Mucosa of stomach (tissue), 1 donor: ENCODE measurements around the gene EPM2A.

Source experiments
- H3K27me3 ChIP-seq: one replicate; pipeline ENCODE4 v1.7.0; 2013; ENCODE audit warnings: mild to moderate bottlenecking, low read length; ENCODE audit not compliant: control insufficient read depth, insufficient read depth
- H3K36me3 ChIP-seq: one replicate; pipeline ENCODE4 v1.7.0; 2013; ENCODE audit warnings: low read length; ENCODE audit not compliant: control insufficient read depth, insufficient read depth
- H3K4me1 ChIP-seq: one replicate; pipeline ENCODE4 v1.7.0; 2013; ENCODE audit warnings: mild to moderate bottlenecking, low read length; ENCODE audit not compliant: control insufficient read depth, insufficient read depth
- H3K4me3 ChIP-seq: one replicate; pipeline ENCODE4 v1.7.0; 2013; ENCODE audit warnings: low read length
- H3K9ac ChIP-seq: one replicate; pipeline ENCODE4 v1.7.0; 2013; ENCODE audit warnings: mild to moderate bottlenecking, low read length, moderate library complexity
- H3K9me3 ChIP-seq: one replicate; pipeline ENCODE4 v1.7.0; 2013; ENCODE audit warnings: mild to moderate bottlenecking, low read length, moderate library complexity; ENCODE audit not compliant: control insufficient read depth
- donor health status: Pancreatic carcinoma.

Gene EPM2A

DNA sequence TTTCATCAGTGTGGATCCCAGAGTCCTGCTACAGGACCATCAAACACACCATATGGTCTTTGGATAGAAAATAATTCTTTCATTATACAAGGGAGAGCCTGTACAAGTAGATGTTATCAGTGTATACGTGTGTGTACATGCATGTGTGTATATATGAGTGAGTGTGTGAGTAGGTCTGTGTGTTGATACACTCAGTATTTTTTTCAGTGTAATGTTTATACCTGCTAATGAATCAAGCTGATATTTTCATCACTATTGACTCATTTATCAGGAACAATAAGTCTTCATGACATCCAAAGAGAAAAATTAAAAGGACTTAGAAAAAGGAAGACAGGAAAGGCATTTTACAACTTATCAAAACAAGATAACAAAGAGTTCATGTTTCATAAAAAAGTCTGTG, 66.5 kb downstream of the EPM2A start:
- Histone ChIP-seq H3K4me1 (no peaks in the 10 kb centered on the region), H3K36me3 (no peaks in the 10 kb centered on the region), H3K27me3 (no peaks in the 10 kb centered on the region), H3K9me3 (no peaks in the 10 kb centered on the region), H3K4me3 (no peak overlapping the region), H3K9ac (no peak overlapping the region)

DNA sequence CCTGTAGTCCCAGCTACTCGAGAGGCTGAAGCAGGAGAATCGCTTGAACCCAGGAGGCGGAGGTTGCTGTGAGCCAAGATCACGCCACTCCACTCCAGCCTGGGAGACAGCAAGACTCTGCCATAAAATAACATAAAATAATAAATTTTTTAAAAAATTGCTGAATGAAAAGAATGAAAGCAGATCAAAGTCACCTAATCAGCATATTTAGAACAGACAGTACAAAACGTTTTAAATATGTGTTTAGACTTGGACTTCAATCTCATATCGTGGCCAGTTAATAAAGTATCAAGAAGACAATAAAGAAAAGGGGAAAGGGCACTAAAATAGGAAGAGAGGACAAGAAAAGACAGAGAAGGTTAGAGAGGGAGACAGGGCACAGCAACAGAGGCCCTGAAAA, 74.6 kb downstream of the EPM2A start:
- H3K9me3 ChIP-seq = no peaks in the 10 kb centered on the region
- no peaks in the 10 kb centered on the region for H3K27me3 ChIP-seq
- no peaks in the 10 kb centered on the region for H3K36me3 ChIP-seq
- no peak overlapping the region for H3K9ac ChIP-seq
- no peaks in the 10 kb centered on the region for H3K4me1 ChIP-seq
- H3K4me3 ChIP-seq = no peak overlapping the region

DNA sequence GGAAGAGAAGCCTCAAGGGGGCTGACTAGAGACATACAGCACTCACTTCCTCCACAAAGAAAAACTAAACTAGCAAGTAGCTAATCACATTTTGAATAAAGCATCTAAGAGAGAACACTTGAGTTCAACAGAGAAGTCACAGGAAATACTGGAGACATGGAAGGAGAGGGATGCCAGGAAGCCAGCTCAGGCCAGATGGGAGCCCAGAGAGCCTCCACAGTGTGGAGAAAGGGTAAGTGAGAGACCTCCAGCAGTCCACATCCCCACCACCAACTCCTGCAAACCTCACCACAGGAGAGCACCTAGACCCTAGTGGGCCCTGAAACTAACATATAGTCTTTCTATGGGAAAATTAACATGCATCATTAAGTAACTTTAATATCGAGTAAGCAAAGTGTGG, 79.2 kb downstream of the EPM2A start:
- Histone ChIP-seq H3K36me3 (no peaks in the 10 kb centered on the region), H3K27me3 (no peaks in the 10 kb centered on the region), H3K4me3 (no peak overlapping the region), H3K9ac (no peak overlapping the region), H3K4me1 (no peaks in the 10 kb centered on the region), H3K9me3 (no peaks in the 10 kb centered on the region)

DNA sequence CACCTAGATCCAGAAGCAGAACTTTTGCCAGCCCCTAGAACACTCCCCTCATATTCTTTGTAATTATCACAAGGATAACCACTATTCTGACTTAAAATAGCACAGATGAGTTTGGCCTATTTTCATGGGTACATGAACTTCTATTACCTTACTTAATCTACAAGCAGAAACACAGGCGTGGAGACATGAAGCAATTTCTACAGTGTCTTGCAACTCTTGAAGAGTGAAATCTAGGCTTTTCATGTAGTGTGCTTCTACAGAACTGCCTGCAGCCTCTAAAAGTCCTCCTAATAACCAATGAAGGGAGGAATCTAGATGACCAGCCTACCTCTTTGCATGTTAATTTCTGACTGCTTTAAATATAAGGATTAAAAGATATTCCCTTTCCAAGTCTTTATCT, 82.7 kb downstream of the EPM2A start:
- Histone ChIP-seq H3K9ac (no peak overlapping the region), H3K36me3 (no peaks in the 10 kb centered on the region), H3K4me3 (no peak overlapping the region), H3K4me1 (no peaks in the 10 kb centered on the region), H3K9me3 (no peaks in the 10 kb centered on the region), H3K27me3 (no peaks in the 10 kb centered on the region)

DNA sequence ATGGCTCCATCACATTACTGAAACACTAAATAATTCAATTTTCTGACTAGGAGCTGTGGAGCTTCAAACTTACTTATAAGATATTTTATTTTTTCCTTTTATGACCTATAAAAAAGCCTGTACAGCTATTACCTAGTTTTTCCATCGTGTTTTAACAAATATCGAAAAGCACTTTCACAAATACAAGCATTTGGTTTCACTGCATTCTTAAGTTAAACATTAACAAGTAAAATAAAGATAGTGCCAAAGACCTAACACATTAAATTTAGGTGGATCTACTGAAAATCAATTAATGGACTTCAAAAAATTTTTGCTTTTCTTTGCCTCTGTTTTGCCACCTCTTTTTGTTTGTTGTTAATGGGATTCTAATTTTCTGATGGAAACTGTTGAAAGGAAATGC, 83.3 kb downstream of the EPM2A start:
- no peaks in the 10 kb centered on the region for H3K9me3 ChIP-seq
- no peaks in the 10 kb centered on the region for H3K36me3 ChIP-seq
- no peaks in the 10 kb centered on the region for H3K4me1 ChIP-seq
- no peak overlapping the region for H3K4me3 ChIP-seq
- no peak overlapping the region for H3K9ac ChIP-seq
- no peaks in the 10 kb centered on the region for H3K27me3 ChIP-seq

DNA sequence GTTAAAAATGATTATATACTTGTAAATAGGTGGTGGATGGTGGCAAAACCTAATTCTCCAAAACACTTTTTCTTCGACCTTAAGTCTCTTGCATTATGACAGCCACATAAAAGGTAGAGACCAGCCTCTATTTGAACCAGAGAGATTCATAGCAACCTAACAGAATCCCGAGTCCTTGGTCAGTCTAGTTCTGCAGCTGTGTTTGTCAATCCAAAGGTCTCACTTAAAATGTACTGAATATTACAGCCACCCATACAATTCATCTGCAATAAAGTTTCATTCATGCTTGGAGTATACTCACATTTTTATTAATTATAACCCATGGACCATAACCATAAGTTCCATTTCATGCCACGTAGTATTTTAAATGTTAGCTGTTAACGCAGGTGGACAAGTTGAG, 87.2 kb downstream of the EPM2A start:
- Histone ChIP-seq H3K27me3 (no peaks in the 10 kb centered on the region), H3K9me3 (no peaks in the 10 kb centered on the region), H3K9ac (no peak overlapping the region), H3K36me3 (no peaks in the 10 kb centered on the region), H3K4me3 (no peak overlapping the region), H3K4me1 (no peaks in the 10 kb centered on the region)

DNA sequence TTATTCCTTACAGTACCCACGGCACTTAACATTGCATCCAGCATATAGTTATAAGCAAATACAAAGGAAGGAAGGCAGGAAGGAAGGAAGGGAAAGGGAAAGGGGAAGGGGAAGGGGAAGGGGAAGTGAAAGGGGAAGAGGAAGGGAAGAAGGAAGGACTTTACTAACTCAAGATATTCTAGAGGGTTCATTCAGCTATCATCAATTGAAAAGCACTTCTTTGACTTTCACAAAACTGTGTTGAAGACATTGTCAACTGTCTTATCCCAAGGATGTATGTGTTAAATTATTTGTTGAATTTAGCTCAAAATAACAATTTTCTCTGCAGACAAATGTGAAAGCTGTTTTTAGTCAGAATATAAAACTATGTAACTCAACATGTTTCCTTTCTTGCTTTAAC, 87.7 kb downstream of the EPM2A start:
- no peak overlapping the region for H3K4me3 ChIP-seq

DNA sequence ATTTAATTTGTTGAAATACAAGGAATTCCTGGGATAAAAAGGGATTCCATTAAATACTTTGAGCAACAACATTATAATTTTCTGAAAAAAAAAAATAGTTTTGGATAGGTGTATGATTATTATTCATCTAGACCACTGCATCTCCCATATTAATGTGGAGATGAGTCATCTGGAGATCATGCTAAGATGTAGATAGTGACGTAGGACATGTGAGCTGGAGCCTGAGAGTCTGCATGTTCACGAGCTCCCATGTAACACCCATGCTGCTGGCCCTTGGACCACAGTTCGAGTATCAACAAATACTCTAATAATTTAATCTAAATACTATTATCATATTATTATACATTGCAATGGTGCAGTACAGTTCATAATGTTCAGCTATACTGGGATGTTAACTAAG, 91.6 kb downstream of the EPM2A start:
- Histone ChIP-seq H3K4me1 (no peaks in the 10 kb centered on the region), H3K9me3 (no peaks in the 10 kb centered on the region), H3K4me3 (no peak overlapping the region), H3K9ac (no peak overlapping the region), H3K27me3 (no peaks in the 10 kb centered on the region), H3K36me3 (no peaks in the 10 kb centered on the region)

More for the DNA sequence above, 87.7 kb downstream of the EPM2A start:
- Histone ChIP-seq H3K27me3 (no peaks in the 10 kb centered on the region), H3K4me1 (no peaks in the 10 kb centered on the region), H3K9ac (no peak overlapping the region), H3K36me3 (no peaks in the 10 kb centered on the region), H3K9me3 (no peaks in the 10 kb centered on the region)

DNA sequence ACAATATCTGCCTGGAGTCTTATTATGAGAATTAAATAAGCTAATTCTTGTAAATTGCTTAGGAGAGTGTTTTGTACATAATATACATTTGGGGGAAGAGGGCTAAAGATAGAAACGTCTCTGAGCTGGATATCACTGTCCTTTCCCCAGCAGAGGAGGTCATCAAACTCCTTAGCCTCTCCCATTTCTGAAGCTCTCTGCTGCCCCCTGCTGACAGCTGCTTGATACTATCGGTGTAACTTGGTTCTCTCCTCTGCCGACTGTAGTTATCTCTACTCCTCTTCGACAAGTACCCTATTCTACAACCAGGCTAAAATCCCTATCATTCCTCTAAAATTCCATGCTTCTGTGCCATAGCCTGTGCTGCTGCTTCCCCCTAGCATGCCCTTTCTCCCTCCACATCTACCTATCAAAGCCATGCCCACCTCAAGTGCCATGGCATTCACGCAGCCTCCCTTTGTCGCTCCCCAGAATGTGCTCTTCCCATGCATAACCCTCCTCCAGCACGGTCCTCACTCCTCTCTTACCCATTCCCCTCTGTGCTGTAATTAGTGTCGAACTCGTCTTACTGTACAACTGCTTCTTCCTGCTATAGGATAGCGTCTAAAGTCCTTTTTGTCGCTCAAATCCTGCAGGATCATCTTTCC, 101.2 kb downstream of the EPM2A start:
- Histone ChIP-seq H3K9me3 (no peaks in the 10 kb centered on the region), H3K4me1 (peaks cover 8% of the 10 kb centered on the region), H3K9ac (no peak overlapping the region), H3K27me3 (no peaks in the 10 kb centered on the region), H3K4me3 (no peak overlapping the region), H3K36me3 (no peaks in the 10 kb centered on the region)

DNA sequence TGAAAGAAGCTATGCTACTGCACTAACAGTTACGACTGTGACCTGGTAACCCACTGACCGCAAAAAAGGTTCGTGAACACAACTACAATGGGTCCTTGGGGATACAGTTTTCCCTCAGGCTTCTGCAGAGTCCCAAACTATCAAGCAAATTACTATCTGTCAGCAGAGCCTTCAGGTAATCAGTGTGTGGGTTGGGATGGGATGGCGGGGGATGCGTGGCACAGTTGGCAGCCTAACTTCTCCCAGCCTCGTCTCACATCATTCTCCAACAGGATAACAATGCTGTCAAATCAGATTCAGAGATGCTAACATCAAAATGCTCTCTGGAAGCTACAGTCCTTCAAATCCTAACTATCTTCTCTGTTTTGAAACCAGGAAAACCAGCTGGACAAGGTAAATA, 102.3 kb downstream of the EPM2A start:
- H3K4me3 ChIP-seq = no peak overlapping the region
- no peaks in the 10 kb centered on the region for H3K36me3 ChIP-seq
- no peaks in the 10 kb centered on the region for H3K27me3 ChIP-seq
- H3K9ac ChIP-seq = no peak overlapping the region
- peaks cover 8% of the 10 kb centered on the region for H3K4me1 ChIP-seq
- no peaks in the 10 kb centered on the region for H3K9me3 ChIP-seq

DNA sequence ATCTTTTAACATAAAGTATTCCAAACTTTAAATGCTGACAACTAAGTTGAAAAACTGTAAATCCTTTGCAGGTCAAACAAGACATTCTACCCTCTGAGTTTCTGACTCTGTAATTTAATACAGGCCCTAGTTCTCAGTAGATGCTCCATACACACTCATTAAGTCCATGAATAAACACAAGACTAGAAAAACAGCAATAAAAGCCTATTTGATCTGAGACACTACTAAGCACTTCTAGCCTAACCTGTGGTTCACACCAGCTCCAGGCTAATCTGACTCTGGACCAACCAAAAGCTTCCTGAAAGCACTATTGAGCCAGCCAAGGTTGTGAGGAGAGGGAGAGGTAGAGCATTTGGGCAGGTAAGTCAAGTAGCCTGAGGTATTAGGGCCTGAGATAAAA, 103.9 kb downstream of the EPM2A start:
- Histone ChIP-seq H3K27me3 (no peaks in the 10 kb centered on the region), H3K9me3 (no peaks in the 10 kb centered on the region), H3K9ac (no peak overlapping the region)

DNA sequence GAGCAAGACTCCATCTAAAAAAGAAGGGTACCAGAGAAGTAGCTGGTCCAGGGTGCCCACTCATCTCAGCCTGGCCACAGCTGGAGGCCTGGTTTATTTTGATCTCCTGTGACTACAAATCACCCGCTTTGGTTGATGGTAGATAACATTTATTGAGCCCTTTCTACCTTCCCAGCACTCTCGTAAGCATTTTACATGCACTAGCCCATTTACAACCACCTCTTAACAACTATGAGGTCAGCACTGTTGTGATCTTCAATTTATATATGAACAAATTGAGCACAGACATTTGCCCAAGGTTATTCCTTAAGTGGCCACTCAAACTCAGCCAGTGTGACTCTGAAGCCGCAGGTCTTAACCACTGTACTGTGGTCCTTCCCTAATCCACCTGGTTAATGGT, 104.7 kb downstream of the EPM2A start:
- Histone ChIP-seq H3K9ac (no peak overlapping the region), H3K4me1 (peaks cover 8% of the 10 kb centered on the region), H3K36me3 (no peaks in the 10 kb centered on the region), H3K27me3 (no peaks in the 10 kb centered on the region), H3K4me3 (no peak overlapping the region), H3K9me3 (no peaks in the 10 kb centered on the region)

More for the DNA sequence above, 103.9 kb downstream of the EPM2A start:
- no peaks in the 10 kb centered on the region for H3K36me3 ChIP-seq
- H3K4me1 ChIP-seq = peaks cover 8% of the 10 kb centered on the region
- H3K4me3 ChIP-seq = no peak overlapping the region

DNA sequence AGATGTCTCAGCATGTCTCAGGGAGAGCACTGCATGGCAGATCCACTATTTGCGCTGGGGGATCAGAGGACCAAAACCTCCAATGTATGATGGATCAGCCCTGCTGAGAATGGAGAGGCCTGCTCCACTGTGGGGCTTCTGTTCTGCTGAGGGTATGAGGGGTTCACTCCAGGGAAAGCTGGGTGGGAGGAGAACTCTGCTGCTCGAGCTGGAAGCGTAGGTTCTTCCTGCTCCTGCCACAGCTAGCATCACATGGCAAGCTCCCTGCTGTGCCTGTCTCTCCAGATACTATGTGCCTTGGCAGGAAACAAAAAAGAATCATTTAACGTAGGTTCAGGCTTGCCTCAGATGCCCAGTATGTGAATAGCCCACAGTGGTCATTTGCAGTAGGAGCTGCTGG, 105.8 kb downstream of the EPM2A start:
- Histone ChIP-seq H3K4me3 (no peak overlapping the region), H3K9me3 (no peaks in the 10 kb centered on the region), H3K36me3 (no peaks in the 10 kb centered on the region), H3K27me3 (no peaks in the 10 kb centered on the region), H3K9ac (no peak overlapping the region), H3K4me1 (peaks cover 8% of the 10 kb centered on the region)
